GM12878 (cell line): ENCODE measurements around the gene TTLL11. TPM values are rescaled to one million over a fixed set of nuclear protein-coding genes. Genes with fewer than 3 reads are reported as not detected.

ENCODE experiments used
- ATAC-seq: fragments of 200-7000 bp; cut with Tn5 transposase; 3 replicates; pipeline ENCODE4 v1.9.1; 2020; ENCODE audit warnings: mild to moderate bottlenecking, moderate library complexity
- BruUV-seq: library from RNA; stranded (reverse); fragments of 400-500 nt; replicated peaks from 2 replicates; lab custom pipeline; 2021; lab: Mats Ljungman, UMichigan
- CTCF ChIA-PET: fragments of 300-600 bp; sonication (Branson Sonifier 250); formaldehyde crosslinking; extraction: SDS; loops from one replicate; lab custom pipeline; 2021; ENCODE audit warnings: inconsistent platforms; lab: Yijun Ruan, JAX
- POLR2A ChIA-PET: fragments of 350-600 bp; formaldehyde crosslinking; extraction: SDS; loops from one replicate; lab custom pipeline; 2021; ENCODE audit warnings: inconsistent platforms; lab: Charles Lee
- RAD21 ChIA-PET: fragments of 300-600 bp; sonication (Branson Sonifier 250); formaldehyde crosslinking; loops from one replicate; lab custom pipeline; 2023; ENCODE audit warnings: antibody characterized with exemption; ENCODE audit not compliant: unreplicated experiment; lab: Charles Lee
- SMC1A ChIA-PET: fragments of 300-600 bp; sonication (Branson Sonifier 250); formaldehyde crosslinking; loops from one replicate; lab custom pipeline; 2023; ENCODE audit not compliant: unreplicated experiment, uncharacterized antibody; lab: Charles Lee
- DNase-seq: peaks from one replicate; pipeline ENCODE4 v3.0.0-alpha.2; 2011; ENCODE audit warnings: low read depth, low spot score
- FAIRE-seq: peaks from 3 replicates; lab custom pipeline; 2011; peaks lifted over from hg19 to GRCh38; lab: Jason Lieb, UNC
- H2AFZ ChIP-seq: 2 replicates; pipeline ENCODE4 v1.6.0; 2011; ENCODE audit warnings: low read depth, low read length, control low read depth; ENCODE audit not compliant: control insufficient read depth
- H3K27ac ChIP-seq: 2 replicates; pipeline ENCODE4 v1.5.1; 2011; ENCODE audit warnings: control low read depth; ENCODE audit not compliant: control insufficient read depth, insufficient read depth
- H3K27me3 ChIP-seq, 2 experiments: replicated peaks in 1 of 2; 2 replicates each; pipeline versions ENCODE4 v1.6.0 to v1.6.1; 2011; ENCODE audit warnings: low read length in 1 of 2; ENCODE audit not compliant: control insufficient read depth in 2 of 2, insufficient read depth in 2 of 2
- H3K36me3 ChIP-seq, 2 experiments: 2 replicates each; pipeline ENCODE4 v1.5.1; 2011; ENCODE audit warnings: low read length in 1 of 2; ENCODE audit not compliant: control insufficient read depth in 2 of 2, insufficient read depth in 2 of 2
- H3K4me1 ChIP-seq: 2 replicates; pipeline ENCODE4 v1.6.1; 2011; ENCODE audit warnings: mild to moderate bottlenecking, low read length, moderate library complexity, mixed read lengths; ENCODE audit not compliant: control insufficient read depth, insufficient read depth
- H3K4me2 ChIP-seq: 2 replicates; pipeline ENCODE4 v1.6.0; 2011; ENCODE audit warnings: control low read depth; ENCODE audit not compliant: control insufficient read depth, insufficient read depth
- H3K4me3 ChIP-seq: fragments of 200-600 bp; sonication (generic); 2 replicates; pipeline ENCODE4 v1.5.1; 2016
- H3K79me2 ChIP-seq: 2 replicates; pipeline ENCODE4 v1.6.0; 2011; ENCODE audit warnings: low read length; ENCODE audit not compliant: control insufficient read depth, insufficient read depth
- H3K9ac ChIP-seq: 2 replicates; pipeline ENCODE4 v1.8.0; 2011; ENCODE audit warnings: low read length, control low read depth, mixed read lengths; ENCODE audit not compliant: control insufficient read depth, insufficient read depth
- H3K9me3 ChIP-seq: replicated peaks from 3 replicates; pipeline ENCODE4 v1.5.1; 2011; ENCODE audit warnings: mild to moderate bottlenecking, low read length; ENCODE audit not compliant: control insufficient read depth, insufficient read depth
- H4K20me1 ChIP-seq: 2 replicates; pipeline ENCODE4 v1.6.0; 2011; ENCODE audit not compliant: control insufficient read depth, insufficient read depth
- BCL11A ChIP-seq: IDR thresholded peaks from 2 replicates; pipeline ENCODE4 v1.6.1; 2011; ENCODE audit warnings: low read depth, low read length
- BRCA1 ChIP-seq: IDR thresholded peaks from 2 replicates; pipeline ENCODE4 v1.6.1; 2011; ENCODE audit warnings: low read depth, low read length, improper control_type of control experiment
- EGR1 ChIP-seq, 2 experiments: IDR thresholded peaks; 1 replicate in 1 of 2; 2 replicates in 1 of 2; pipeline ENCODE4 v1.6.1; 2011 to 2012; ENCODE audit warnings: low read depth in 2 of 2, low read length in 2 of 2, borderline replicate concordance in 1 of 2, mild to moderate bottlenecking in 1 of 2, moderate library complexity in 1 of 2
- ELK1 ChIP-seq: IDR thresholded peaks from 2 replicates; pipeline ENCODE4 v1.6.1; 2012; ENCODE audit warnings: low read depth, low read length, improper control_type of control experiment
- ESRRA ChIP-seq: IDR thresholded peaks from 2 replicates; pipeline ENCODE4 v1.6.1; 2012; ENCODE audit warnings: mild to moderate bottlenecking, low read length, improper control_type of control experiment
- JUND ChIP-seq: IDR thresholded peaks from 2 replicates; pipeline ENCODE4 v1.6.1; 2012; ENCODE audit warnings: low read depth, mild to moderate bottlenecking, low read length, improper control_type of control experiment, moderate library complexity
- MXI1 ChIP-seq: fragments of 150-350 bp; IDR thresholded peaks from 2 replicates; pipeline ENCODE4 v1.6.1; 2011; ENCODE audit warnings: low read depth, mild to moderate bottlenecking, inconsistent platforms, low read length, improper control_type of control experiment
- NFYB ChIP-seq: IDR thresholded peaks from 2 replicates; pipeline ENCODE4 v1.6.1; 2011; ENCODE audit warnings: low read depth, mild to moderate bottlenecking, low read length, improper control_type of control experiment, moderate library complexity; ENCODE audit not compliant: insufficient read depth
- RELB ChIP-seq: fragments of 450-650 bp; IDR thresholded peaks from 2 replicates; pipeline ENCODE4 v1.6.1; 2017; ENCODE audit warnings: low read depth, mild to moderate bottlenecking, moderate library complexity
- SRF ChIP-seq, 2 experiments: IDR thresholded peaks; 2 replicates each; pipeline ENCODE4 v1.6.1; 2011; ENCODE audit warnings: low read depth in 2 of 2, low read length in 2 of 2, mild to moderate bottlenecking in 1 of 2, moderate library complexity in 1 of 2
- ZNF384 ChIP-seq: IDR thresholded peaks from 2 replicates; pipeline ENCODE4 v1.6.1; 2012; ENCODE audit warnings: low read depth, mild to moderate bottlenecking, low read length, improper control_type of control experiment, borderline replicate concordance
- WGBS: methylation state at CpG from one replicate; pipeline ENCODE4 v1.1.6; 2016; ENCODE audit warnings: low lambda C conversion rate; ENCODE audit not compliant: insufficient replicate concordance, insufficient coverage; ENCODE audit errors: missing lambda C conversion rate; 5-methylcytosine and 5-hydroxymethylcytosine counted together
- in situ Hi-C: fragments of 300-500 bp; cut with MboI; formaldehyde crosslinking; loops from 9 replicates; pipeline ENCODE4 v1.14.3; 2018; ENCODE audit warnings: mixed read lengths
- intact Hi-C: fragments of 100-400 bp; cut with micrococcal nuclease; formaldehyde crosslinking; loops from one replicate; pipeline ENCODE4 v1.14.2; 2022; ENCODE audit not compliant: unreplicated experiment
- polyA plus RNA-seq, 11 experiments: library from polyadenylated mRNA; depleted of rRNA in 4 of 11; unstranded in 6 of 11; stranded (reverse) in 5 of 11; fragments of >200 nt; fragmentation: Nextera tagmentation in 4 of 11; fragmentation: Illumina TruSeq in 1 of 11; extraction: Ambion mirVana in 4 of 11; extraction: Trizol in 1 of 11; gene quantifications; 1 replicate in 1 of 11; 2 replicates in 10 of 11; pipeline versions ENCODE4 v1.2.1 to v1.2.3, GENCODE V29; 2011 to 2016; ENCODE audit warnings: inconsistent platforms in 2 of 11, missing spikeins in 2 of 11, low read depth in 1 of 11
- total RNA-seq, 4 experiments: library from RNA; depleted of rRNA in 3 of 4; stranded (reverse); fragments of >200 nt in 3 of 4; fragmentation: Illumina TruSeq in 1 of 4; extraction: Trizol in 1 of 4; gene quantifications; 2 replicates each; pipeline versions ENCODE4 v1.2.1 to v1.2.3, GENCODE V29; 2013 to 2021

The TTLL11 gene
- total and polyA plus RNA-seq, 10 of the 15 experiments (the other 5 are each of a cell fraction or from before 2014, with no cell fraction given) = 1.2 to 3.7 (median 2.9) TPM

DNA sequence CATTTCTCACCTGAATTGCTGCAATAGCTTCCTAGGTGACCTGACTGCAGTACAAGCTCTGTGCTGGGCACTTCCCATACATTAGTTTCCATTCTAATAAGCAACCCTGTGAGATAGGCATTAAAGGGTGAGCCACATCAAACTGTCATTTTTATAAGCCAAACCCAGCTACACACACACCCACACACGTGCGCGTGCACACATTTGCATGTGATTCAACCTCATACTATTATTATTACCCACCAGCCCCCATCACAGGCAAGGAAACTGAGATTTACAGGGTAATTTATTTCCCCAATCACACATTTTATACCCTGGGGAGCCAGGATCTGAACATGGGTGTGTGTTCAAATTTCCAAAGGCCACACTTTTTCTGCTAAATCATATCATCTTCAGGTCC lies 93.6 kb downstream of the TTLL11 start (continued):
- TF ChIP-seq RELB (no peak), BRCA1 (no peak)

GRCh38 chr9:121998513-121999049 lies 94.5 kb downstream of the TTLL11 start:
- in situ Hi-C loops = no loop called here

More at GRCh38 chr9:121998513-121999049, 94.5 kb downstream of the TTLL11 start:
- no peak for FAIRE-seq
- TF ChIP-seq ZNF384 (no peak), EGR1 (IDR thresholded peaks at IDR 0.05; ENCODE audit: borderline replicate concordance in 1 of 2, low read depth in 2 of 2, low read length in 2 of 2) (no peak), BCL11A (no peak), ESRRA (no peak), MXI1 (no peak), NFYB (no peak), ELK1 (no peak), JUND (no peak), SRF (IDR thresholded peaks at IDR 0.05; ENCODE audit: low read depth in 2 of 2, low read length in 2 of 2) (no peak)
- TF ChIP-seq, all 136 proteins: peak for 0
- H3K27me3 ChIP-seq = no peaks in the 10 kb centered on the region
- no peak for DNase-seq
- ATAC-seq = no peak
- ChIA-PET SMC1A (no interaction called here), POLR2A (no interaction called here), CTCF (no interaction called here), RAD21 (no interaction called here)
- no TSS peak for BruUV-seq
- no peaks in the 10 kb centered on the region for H3K9me3 ChIP-seq
- no peak overlapping the region for H3K9ac ChIP-seq
- no peak overlapping the region for H3K4me2 ChIP-seq
- H3K79me2 ChIP-seq = no peaks in the 10 kb centered on the region
- no peak overlapping the region for H3K27ac ChIP-seq
- no peaks in the 10 kb centered on the region for H4K20me1 ChIP-seq
- intact Hi-C loops = no loop called here
- WGBS = 77% methylated on average over 7 of the region's 7 CpGs
- H3K4me1 ChIP-seq = no peaks in the 10 kb centered on the region
- no peaks in the 10 kb centered on the region for H3K36me3 ChIP-seq
- no peak overlapping the region for H2AFZ ChIP-seq
- H3K4me3 ChIP-seq = no peak overlapping the region
